DMS153 (cell line): ENCODE data around the gene FASN.
"Not testable (repeated sequence)": the region's sequence is repeated elsewhere in the genome, so short reads cannot be mapped to it uniquely, and the experiment has no call there.

Source experiments
- DNase-seq: peaks from one replicate; lab custom pipeline; 2025; lab: John Stamatoyannopoulos, UW

Gene FASN

GRCh38 chr17:82098169-82098938, at the start of gene FASN:
Gene FASN, minus strand, starts transcription at chr17:82098236. Its CDS starts 1,791 bp downstream, at chr17:82096445.
- DNase-seq, result peak; percentile 89

- DNase-seq, result no peak
These were observed 48.9 kb upstream of the FASN start for GRCh38 chr17:82146663-82147654.

- no peak for DNase-seq
These were observed 47.6 kb upstream of the FASN start for GRCh38 chr17:82145550-82146155.

GRCh38 chr17:82143333-82143732, 45.3 kb upstream of the FASN start:
- DNase-seq, result no peak

- not testable (repeated sequence) for DNase-seq
These were observed 41.9 kb upstream of the FASN start for GRCh38 chr17:82139961-82140360.

GRCh38 chr17:82138511-82138992, 40.5 kb upstream of the FASN start:
- DNase-seq, result no peak

- DNase-seq, result no peak
These were observed 36.1 kb upstream of the FASN start for GRCh38 chr17:82134101-82134500.

GRCh38 chr17:82133166-82133953, 35.3 kb upstream of the FASN start:
- DNase-seq, result not testable (repeated sequence)

- DNase-seq, result no peak
These were observed 31.1 kb upstream of the FASN start for GRCh38 chr17:82129095-82129494.

- no peak for DNase-seq
These were observed 30.3 kb upstream of the FASN start for GRCh38 chr17:82128287-82128686.

- no peak for DNase-seq
These were observed 29.7 kb upstream of the FASN start for GRCh38 chr17:82127704-82128103.

GRCh38 chr17:82127315-82127595, 29.2 kb upstream of the FASN start:
- DNase-seq, result no peak

GRCh38 chr17:82126556-82127314, 28.7 kb upstream of the FASN start:
- no peak for DNase-seq

- no peak for DNase-seq
These were observed 26.1 kb upstream of the FASN start for GRCh38 chr17:82124101-82124500.

GRCh38 chr17:82121660-82122629, 23.9 kb upstream of the FASN start:
- DNase-seq, result no peak

GRCh38 chr17:82121246-82121645, 23.2 kb upstream of the FASN start:
- DNase-seq, result no peak

- DNase-seq, result no peak
These were observed 22.1 kb upstream of the FASN start for GRCh38 chr17:82120148-82120547.

GRCh38 chr17:82118815-82119380, 20.9 kb upstream of the FASN start:
- DNase-seq, result no peak

GRCh38 chr17:82118168-82118814, 20.3 kb upstream of the FASN start:
- DNase-seq, result no peak
